HG02623 (cell line): ENCODE results near the gene TMEM132D.
"Not testable (repeated sequence)": the region's sequence is repeated elsewhere in the genome, so short reads cannot be mapped to it uniquely, and the experiment has no call there.

ENCODE experiments used
- ATAC-seq: cut with Tn5 transposase; IDR thresholded peaks from one replicate; pipeline ENCODE4 v1.9.1; 2021; ENCODE audit warnings: moderate library complexity; ENCODE audit not compliant: unreplicated experiment

Gene TMEM132D

GRCh38 chr12:129903956-129904829 is at the start of gene TMEM132D:
TMEM132D (minus strand) TSS chr12:129904025.
- no peak for ATAC-seq

- ATAC-seq = no peak
These were observed 45.8 kb upstream of the TMEM132D start for GRCh38 chr12:129949651-129950050.

- ATAC-seq = no peak
These were observed 37.8 kb upstream of the TMEM132D start for GRCh38 chr12:129941618-129942017.

GRCh38 chr12:129938089-129938488 is 34.3 kb upstream of the TMEM132D start:
- ATAC-seq = no peak

DNA sequence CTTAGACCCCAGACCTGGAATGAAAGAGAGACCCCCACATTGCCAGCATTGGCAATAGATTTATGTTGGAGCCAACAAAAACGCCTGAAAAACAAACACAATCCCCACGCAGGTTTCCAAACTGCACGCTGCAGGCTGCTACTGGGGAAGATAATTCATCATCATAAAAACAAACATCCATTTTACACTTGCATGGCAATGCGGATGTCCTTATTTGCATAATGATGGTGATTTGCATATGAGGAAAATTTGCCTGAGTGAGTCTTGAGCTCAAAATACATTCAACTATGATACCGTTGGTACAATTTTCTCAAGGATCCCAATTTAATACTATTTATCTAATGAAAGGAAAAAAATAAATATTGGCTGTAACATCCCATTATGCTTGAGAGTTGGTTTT is 33.6 kb upstream of the TMEM132D start:
- ATAC-seq = no peak

- no peak for ATAC-seq
These were observed 24.8 kb upstream of the TMEM132D start for GRCh38 chr12:129928643-129929042.

DNA sequence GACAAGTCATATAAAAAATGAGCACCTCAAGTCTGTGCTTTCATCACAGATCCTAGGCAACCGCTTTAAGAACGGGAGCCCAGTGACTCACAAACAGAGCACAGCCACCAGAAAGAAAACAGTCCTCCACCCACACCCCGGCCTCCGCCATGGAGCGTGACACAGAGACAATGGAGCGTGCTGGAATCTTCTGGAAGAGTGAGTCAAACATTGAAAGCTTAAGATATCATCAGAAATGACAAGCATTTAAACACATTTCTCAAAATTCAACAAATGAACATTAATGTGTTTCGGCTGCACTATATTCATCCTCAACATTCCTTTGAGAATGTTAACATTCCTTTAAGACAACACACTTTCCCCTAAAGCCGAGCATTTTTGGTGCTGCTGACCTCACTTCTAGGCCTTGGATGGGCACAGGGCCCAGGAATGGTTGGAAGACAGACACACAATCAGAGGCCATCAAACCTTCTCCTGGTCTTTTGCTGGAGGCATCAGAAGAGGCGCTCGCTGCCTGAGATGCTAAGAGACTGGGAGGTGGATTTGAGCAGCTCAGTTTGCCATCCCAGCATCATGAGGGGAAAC is 23.6 kb upstream of the TMEM132D start:
- no peak for ATAC-seq

GRCh38 chr12:129911428-129912049 is 7.7 kb upstream of the TMEM132D start:
- peak; percentile 61 for ATAC-seq

- ATAC-seq = no peak
These were observed 5.5 kb upstream of the TMEM132D start for GRCh38 chr12:129909051-129910020.

DNA sequence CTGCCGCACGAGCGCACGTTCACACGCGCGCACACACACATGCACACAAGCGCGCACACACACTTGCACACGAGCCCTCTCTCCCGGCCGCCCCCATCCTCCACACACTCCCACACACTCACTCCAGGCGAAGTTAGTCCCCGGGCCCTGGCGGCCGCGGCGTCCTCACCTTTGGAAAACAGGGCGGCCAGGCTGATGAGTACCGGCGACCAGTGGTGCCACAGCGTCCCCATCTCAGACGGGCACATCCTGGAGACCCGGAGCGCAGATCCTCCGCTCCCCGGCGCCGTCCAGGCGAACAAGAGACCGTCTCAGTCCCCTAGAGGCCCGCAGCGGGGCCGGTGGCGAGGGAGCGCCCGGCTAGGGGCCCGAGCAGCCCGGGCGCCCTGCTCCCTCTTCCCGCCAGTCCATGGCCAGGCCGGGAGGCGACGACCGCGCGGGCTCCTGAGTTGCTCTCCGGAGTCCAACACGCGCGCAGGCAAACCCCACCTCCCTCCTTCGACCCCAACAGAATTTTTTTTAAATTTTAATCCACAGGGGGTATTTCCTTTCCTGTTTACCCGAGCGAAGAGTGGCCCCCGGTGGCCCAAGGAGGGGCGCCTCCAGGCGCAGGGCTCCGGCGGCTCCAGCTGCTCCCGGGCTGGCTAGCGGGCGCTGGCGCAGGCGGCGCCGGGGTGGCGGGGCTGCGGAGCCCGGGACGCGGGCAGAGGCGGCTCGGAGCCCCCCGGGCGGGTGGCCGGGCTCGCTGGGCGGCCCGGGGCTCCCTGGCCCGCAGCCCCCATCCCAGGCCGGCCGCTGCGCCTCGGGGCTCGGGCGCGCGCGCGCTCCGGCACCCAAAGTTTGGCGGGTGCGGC is 506 bp downstream of the TMEM132D start:
- ATAC-seq = no peak

DNA sequence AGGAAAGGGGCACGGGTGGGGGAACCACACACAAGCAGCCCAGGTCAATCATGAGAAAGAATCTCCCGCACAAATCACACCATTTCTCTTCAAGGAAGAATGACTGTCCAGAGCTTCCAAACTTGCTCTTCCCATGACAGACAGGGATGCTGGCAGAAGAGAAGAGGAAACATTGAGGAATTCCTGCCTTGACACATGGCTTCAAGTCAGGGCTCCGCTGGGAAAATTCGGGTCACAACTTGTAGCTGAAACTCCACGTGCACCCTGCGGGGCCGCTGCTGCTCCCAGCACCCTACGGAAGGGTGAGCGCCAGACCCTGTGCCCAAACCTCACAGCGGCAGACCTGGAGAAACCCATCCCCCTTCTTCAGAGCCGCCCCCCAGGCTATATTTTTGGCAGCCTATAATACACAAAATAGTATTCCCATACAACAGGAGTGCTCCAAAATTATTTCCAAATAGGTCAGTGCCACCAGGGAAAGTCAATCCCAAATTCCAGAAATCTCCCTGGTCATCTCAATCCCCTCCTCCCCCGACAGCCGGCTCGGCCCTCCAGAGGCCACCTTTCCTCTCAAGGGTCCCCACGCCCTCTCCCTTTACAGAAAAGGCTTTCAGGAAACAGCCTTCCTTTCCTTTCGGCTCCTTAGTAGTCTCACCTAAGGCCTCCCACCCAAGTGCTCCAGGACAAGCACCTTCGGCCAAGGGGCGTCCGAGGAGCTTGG is 1.3 kb downstream of the TMEM132D start:
- ATAC-seq = no peak

- no peak for ATAC-seq
These were observed 2.6 kb downstream of the TMEM132D start for GRCh38 chr12:129901254-129901653.

GRCh38 chr12:129900306-129900705 is 3.5 kb downstream of the TMEM132D start:
- no peak for ATAC-seq

DNA sequence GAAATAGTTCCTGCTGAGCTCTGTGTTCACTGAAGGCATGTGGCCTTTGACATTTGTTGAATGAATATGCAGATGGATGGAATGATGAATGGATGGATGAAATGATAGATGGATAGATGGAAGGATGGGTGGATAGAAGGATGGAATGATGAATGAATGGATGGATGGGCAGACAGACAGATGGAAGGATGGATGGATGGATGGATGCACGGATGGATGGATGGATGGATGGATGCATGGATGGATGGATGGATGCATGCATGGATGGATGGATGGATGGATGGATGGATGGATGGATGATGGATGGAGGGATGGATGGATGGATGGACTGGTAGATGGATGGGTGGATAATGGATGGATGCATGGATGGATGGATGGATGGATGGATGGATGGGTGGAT is 4.8 kb downstream of the TMEM132D start:
- ATAC-seq = not testable (repeated sequence)

DNA sequence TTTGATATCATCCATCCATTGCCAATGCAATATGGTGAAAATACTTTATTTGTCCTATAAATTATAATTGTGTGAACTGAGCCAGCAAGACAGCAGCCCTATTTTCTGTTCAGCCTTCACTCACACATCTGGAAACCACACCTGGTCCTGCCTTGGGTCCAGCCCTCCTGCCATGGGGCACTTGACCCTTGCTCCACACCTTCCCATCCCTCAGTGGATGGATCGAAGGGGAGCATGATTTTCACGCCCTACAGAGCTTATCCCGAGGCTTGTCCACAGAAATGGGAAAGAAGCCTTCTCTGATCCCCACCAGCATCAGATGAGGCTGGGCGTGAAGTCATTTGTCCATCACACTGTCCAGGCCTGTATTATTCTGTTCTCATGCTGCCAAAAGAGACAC is 10.1 kb downstream of the TMEM132D start:
- no peak for ATAC-seq

GRCh38 chr12:129887101-129887500 is 16.7 kb downstream of the TMEM132D start:
- no peak for ATAC-seq

GRCh38 chr12:129886541-129886940 is 17.3 kb downstream of the TMEM132D start:
- ATAC-seq = no peak

GRCh38 chr12:129885287-129885686 is 18.5 kb downstream of the TMEM132D start:
- no peak for ATAC-seq

DNA sequence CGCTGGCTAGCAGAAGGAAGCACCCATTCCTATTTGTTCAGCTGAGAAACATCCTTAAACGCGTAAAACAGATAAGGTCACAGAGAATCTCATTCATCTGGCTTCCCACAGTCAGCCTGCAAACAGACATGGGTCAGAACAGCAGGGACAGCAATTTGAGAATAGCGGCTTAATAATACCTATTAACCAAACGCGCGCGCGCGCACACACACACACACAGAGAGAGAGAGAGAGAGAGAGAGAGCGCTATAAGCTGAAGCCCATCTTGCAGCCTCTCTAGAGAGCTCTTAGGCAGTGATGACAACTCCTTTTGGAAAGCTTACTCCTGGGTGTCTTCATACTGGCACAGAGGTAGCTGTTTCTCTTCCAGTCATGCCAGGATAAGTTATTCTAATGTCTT is 26.4 kb downstream of the TMEM132D start:
- no peak for ATAC-seq
